Measurements from ENCODE around the gene ST8SIA5. TPM values are rescaled to one million over a fixed set of nuclear protein-coding genes. Genes with fewer than 3 reads are reported as not detected.

The ST8SIA5 gene
- polyA plus RNA-seq, 1 donor from 2014 or later: 0.93 TPM

DNA sequence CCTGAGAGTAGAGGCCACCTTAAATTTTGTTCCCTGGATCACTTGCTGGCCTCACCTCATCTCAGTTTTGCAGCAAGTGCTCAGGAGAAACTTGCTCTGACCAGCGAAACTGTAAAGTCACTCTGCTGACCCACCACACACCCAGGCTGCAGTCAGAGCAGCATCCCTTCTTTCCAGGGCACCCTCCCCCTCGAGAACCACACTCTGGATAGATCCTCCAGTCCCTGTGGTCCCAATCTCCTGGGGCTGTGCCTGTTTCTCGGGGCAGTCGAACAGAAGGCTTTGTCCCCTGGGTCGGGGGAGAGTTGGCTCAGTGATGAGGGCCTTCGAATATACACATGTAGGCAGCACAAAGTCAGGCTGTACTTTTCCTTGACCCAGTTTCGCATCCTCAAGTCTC, 18.4 kb downstream of the ST8SIA5 start:
- Histone ChIP-seq H3K9ac (ENCODE audit: low read length) (no peak overlapping the region), H3K27ac (ENCODE audit: low read length) (no peak overlapping the region), H3K4me2 (ENCODE audit: low read length) (no peak overlapping the region), H3K9me2 (ENCODE audit: insufficient read depth, low read length) (no peaks in the 10 kb centered on the region), H3F3A (ENCODE audit: insufficient read depth, low read length, poor library complexity, severe bottlenecking) (no peaks in the 10 kb centered on the region), H4K20me1 (ENCODE audit: insufficient read depth) (no peaks in the 10 kb centered on the region), H2AFZ (ENCODE audit: low read depth, low read length) (no peak overlapping the region), H3K4me3 (ENCODE audit: low read length) (no peak overlapping the region), H3K36me3 (ENCODE audit: insufficient read depth, low read length) (no peaks in the 10 kb centered on the region), H3K9me3 (ENCODE audit: low read length) (no peaks in the 10 kb centered on the region), H3K79me2 (replicated peaks; ENCODE audit: insufficient read depth, low read length) (no peaks in the 10 kb centered on the region), H3K27me3 (ENCODE audit: insufficient read depth, low read depth, low read length) (no peaks in the 10 kb centered on the region)
- TF ChIP-seq EZH2 (IDR thresholded peaks at IDR 0.05; ENCODE audit: borderline replicate concordance, insufficient read depth, low read length, poor library complexity, severe bottlenecking) (no peak), MXI1 (conservative IDR thresholded peaks at IDR 0.05; ENCODE audit: poor library complexity, severe bottlenecking) (no peak), SMC3 (conservative IDR thresholded peaks at IDR 0.05; ENCODE audit: poor library complexity) (no peak), TAF1 (IDR thresholded peaks at IDR 0.05; ENCODE audit: low read depth) (no peak), EP300 (conservative IDR thresholded peaks at IDR 0.05; ENCODE audit: poor library complexity, severe bottlenecking) (no peak), RAD21 (conservative IDR thresholded peaks at IDR 0.05) (no peak), POLR2AphosphoS5 (IDR thresholded peaks at IDR 0.05) (no peak)
- TF ChIP-seq, protein P1, sequence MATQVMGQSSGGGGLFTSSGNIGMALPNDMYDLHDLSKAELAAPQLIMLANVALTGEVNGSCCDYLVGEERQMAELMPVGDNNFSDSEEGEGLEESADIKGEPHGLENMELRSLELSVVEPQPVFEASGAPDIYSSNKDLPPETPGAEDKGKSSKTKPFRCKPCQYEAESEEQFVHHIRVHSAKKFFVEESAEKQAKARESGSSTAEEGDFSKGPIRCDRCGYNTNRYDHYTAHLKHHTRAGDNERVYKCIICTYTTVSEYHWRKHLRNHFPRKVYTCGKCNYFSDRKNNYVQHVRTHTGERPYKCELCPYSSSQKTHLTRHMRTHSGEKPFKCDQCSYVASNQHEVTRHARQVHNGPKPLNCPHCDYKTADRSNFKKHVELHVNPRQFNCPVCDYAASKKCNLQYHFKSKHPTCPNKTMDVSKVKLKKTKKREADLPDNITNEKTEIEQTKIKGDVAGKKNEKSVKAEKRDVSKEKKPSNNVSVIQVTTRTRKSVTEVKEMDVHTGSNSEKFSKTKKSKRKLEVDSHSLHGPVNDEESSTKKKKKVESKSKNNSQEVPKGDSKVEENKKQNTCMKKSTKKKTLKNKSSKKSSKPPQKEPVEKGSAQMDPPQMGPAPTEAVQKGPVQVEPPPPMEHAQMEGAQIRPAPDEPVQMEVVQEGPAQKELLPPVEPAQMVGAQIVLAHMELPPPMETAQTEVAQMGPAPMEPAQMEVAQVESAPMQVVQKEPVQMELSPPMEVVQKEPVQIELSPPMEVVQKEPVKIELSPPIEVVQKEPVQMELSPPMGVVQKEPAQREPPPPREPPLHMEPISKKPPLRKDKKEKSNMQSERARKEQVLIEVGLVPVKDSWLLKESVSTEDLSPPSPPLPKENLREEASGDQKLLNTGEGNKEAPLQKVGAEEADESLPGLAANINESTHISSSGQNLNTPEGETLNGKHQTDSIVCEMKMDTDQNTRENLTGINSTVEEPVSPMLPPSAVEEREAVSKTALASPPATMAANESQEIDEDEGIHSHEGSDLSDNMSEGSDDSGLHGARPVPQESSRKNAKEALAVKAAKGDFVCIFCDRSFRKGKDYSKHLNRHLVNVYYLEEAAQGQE (IDR thresholded peaks at IDR 0.05; ENCODE audit: borderline replicate concordance): no peak
- TF ChIP-seq, protein P2, sequence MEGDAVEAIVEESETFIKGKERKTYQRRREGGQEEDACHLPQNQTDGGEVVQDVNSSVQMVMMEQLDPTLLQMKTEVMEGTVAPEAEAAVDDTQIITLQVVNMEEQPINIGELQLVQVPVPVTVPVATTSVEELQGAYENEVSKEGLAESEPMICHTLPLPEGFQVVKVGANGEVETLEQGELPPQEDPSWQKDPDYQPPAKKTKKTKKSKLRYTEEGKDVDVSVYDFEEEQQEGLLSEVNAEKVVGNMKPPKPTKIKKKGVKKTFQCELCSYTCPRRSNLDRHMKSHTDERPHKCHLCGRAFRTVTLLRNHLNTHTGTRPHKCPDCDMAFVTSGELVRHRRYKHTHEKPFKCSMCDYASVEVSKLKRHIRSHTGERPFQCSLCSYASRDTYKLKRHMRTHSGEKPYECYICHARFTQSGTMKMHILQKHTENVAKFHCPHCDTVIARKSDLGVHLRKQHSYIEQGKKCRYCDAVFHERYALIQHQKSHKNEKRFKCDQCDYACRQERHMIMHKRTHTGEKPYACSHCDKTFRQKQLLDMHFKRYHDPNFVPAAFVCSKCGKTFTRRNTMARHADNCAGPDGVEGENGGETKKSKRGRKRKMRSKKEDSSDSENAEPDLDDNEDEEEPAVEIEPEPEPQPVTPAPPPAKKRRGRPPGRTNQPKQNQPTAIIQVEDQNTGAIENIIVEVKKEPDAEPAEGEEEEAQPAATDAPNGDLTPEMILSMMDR (IDR thresholded peaks at IDR 0.05; ENCODE audit: poor library complexity, severe bottlenecking): no peak

DNA sequence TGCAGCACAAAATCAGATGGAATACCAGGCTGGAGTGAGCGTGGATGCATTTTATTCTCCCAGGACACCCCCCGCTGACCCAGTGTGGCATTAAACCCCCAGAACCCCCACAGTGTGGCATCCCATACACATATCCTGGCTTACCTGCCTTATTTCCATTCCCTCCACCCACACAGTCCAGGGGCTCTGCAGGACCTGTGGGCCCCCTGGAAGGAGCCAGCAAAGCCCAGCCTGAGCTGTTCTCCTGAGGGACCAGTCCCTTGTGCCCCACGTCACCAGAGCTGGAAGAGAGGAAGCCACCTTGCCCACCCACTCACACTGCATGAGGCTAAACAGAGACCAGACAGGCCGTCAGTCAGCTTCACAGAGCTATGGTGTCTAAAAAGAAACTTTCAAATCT, 20.1 kb downstream of the ST8SIA5 start:
- no peaks in the 10 kb centered on the region for H4K20me1 ChIP-seq (ENCODE audit: insufficient read depth)
- no peak overlapping the region for H3K4me2 ChIP-seq (ENCODE audit: low read length)
- no peak overlapping the region for H3K9ac ChIP-seq (ENCODE audit: low read length)
- H3K36me3 ChIP-seq (ENCODE audit: insufficient read depth, low read length): no peaks in the 10 kb centered on the region
- no peaks in the 10 kb centered on the region for H3K27me3 ChIP-seq (ENCODE audit: insufficient read depth, low read depth, low read length)
- H3K9me3 ChIP-seq (ENCODE audit: low read length): no peaks in the 10 kb centered on the region
- H3K27ac ChIP-seq (ENCODE audit: low read length): no peak overlapping the region
- H3K79me2 ChIP-seq (replicated peaks; ENCODE audit: insufficient read depth, low read length): no peaks in the 10 kb centered on the region
- H3F3A ChIP-seq (ENCODE audit: insufficient read depth, low read length, poor library complexity, severe bottlenecking): no peaks in the 10 kb centered on the region
- H3K9me2 ChIP-seq (ENCODE audit: insufficient read depth, low read length): no peaks in the 10 kb centered on the region
- no peak overlapping the region for H3K4me3 ChIP-seq (ENCODE audit: low read length)
- TF ChIP-seq, protein P1 (IDR thresholded peaks at IDR 0.05; ENCODE audit: borderline replicate concordance): no peak
- TF ChIP-seq POLR2AphosphoS5 (IDR thresholded peaks at IDR 0.05) (no peak), RAD21 (conservative IDR thresholded peaks at IDR 0.05) (no peak), SMC3 (conservative IDR thresholded peaks at IDR 0.05; ENCODE audit: poor library complexity) (no peak)
- TF ChIP-seq, protein P2 (IDR thresholded peaks at IDR 0.05; ENCODE audit: poor library complexity, severe bottlenecking): no peak
- no peak overlapping the region for H2AFZ ChIP-seq (ENCODE audit: low read depth, low read length)

Data from neural cell (in vitro differentiated cells).